Measurements from ENCODE around the gene ELN. TPM values are rescaled to one million over a fixed set of nuclear protein-coding genes. Genes with fewer than 3 reads are reported as not detected.

ELN gene
- total and polyA plus RNA-seq, 9 of the 15 experiments (the other 6 are each of a cell fraction or from before 2014, with no cell fraction given): 0.20 TPM; not detected in 8

GRCh38 chr7:74066626-74067025 is 38.7 kb downstream of the ELN start (continued):
- TF ChIP-seq FOXK2 (conservative IDR thresholded peaks at IDR 0.05 in 1 of 2, IDR thresholded peaks at IDR 0.05 in 1 of 2; ENCODE audit: low read depth in 2 of 2) (no peak), PREB (CRISPR knock-in tag; IDR thresholded peaks at IDR 0.05) (no peak), GATAD2B (IDR thresholded peaks at IDR 0.05; ENCODE audit: borderline replicate concordance) (no peak), ZNF586 (CRISPR knock-in tag; conservative IDR thresholded peaks at IDR 0.05) (no peak), RBM39 (optimal IDR thresholded peaks at IDR 0.05; ENCODE audit: low read depth, low read length) (no peak), BCLAF1 (IDR thresholded peaks at IDR 0.05; ENCODE audit: borderline replicate concordance in 1 of 2, control insufficient read depth in 1 of 2, low read depth in 2 of 2, low read length in 1 of 2) (no peak)
